ENCODE results near the gene SLC35F6.

Gene SLC35F6

GRCh38 chr2:26724784-26725520, 39.1 kb upstream of the SLC35F6 start:
- no peaks in the 10 kb centered on the region for H3K9me3 Mint-ChIP-seq
- ATAC-seq = no peak
- no peaks in the 10 kb centered on the region for H3K36me3 Mint-ChIP-seq (ENCODE audit: low read depth)

DNA sequence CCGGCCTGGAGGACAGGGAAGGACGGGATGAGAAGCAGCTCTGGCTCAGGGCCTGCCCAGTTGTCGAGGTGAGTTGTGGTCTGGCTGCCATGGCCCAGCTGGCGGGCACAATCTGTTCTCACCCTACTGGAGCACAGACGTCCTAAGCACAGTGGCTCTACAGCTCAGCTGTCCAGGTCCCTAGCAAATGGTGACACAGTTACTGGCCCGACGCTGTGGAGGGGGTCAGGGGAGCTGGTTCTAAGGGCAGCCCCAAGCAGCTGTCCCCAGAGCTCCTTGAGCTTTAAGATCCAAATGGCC, 38.6 kb upstream of the SLC35F6 start:
- no peak for DNase-seq
- Mint-ChIP-seq H3K4me3 (no peak overlapping the region), H3K36me3 (ENCODE audit: low read depth) (no peaks in the 10 kb centered on the region), H3K27me3 (peaks cover 8% of the 10 kb centered on the region), H3K27ac (no peak overlapping the region), H3K9me3 (no peaks in the 10 kb centered on the region), H3K4me1 (no peaks in the 10 kb centered on the region)
- no peak for ATAC-seq

More at GRCh38 chr2:26724784-26725520, 39.1 kb upstream of the SLC35F6 start:
- Mint-ChIP-seq H3K27ac (no peak overlapping the region), H3K4me1 (no peaks in the 10 kb centered on the region), H3K27me3 (peaks cover 8% of the 10 kb centered on the region), H3K4me3 (no peak overlapping the region)
- no peak for DNase-seq

DNA sequence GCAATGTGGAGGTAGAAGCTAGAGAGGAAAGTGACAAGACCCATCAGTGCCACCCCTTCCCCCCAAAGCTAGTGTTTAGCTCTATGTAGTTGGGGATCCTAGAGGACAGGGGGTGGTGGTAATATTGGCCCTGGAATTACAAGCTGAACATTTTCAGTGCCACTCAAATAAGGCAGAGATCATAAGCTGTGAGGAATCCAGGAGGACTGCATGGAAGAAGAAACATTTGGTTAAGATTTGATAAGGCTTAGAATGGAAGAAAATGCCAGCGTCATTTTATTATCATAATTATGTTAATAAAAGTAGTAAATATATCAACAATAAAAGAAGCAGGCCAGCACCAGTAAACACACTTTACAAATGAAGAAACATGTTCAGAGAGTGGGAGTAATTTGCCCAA, 37.9 kb upstream of the SLC35F6 start:
- Mint-ChIP-seq H3K27ac (no peak overlapping the region), H3K4me3 (no peak overlapping the region), H3K36me3 (ENCODE audit: low read depth) (no peaks in the 10 kb centered on the region), H3K4me1 (no peaks in the 10 kb centered on the region), H3K9me3 (no peaks in the 10 kb centered on the region), H3K27me3 (peaks cover 8% of the 10 kb centered on the region)
- no peak for DNase-seq
- ATAC-seq = no peak

GRCh38 chr2:26727641-26728561, 36.2 kb upstream of the SLC35F6 start:
- no peak overlapping the region for H3K4me3 Mint-ChIP-seq
- DNase-seq = no peak
- H3K36me3 Mint-ChIP-seq (ENCODE audit: low read depth) = no peaks in the 10 kb centered on the region
- no peak for ATAC-seq
- H3K27ac Mint-ChIP-seq = no peak overlapping the region
- peaks cover 8% of the 10 kb centered on the region for H3K27me3 Mint-ChIP-seq
- no peaks in the 10 kb centered on the region for H3K9me3 Mint-ChIP-seq
- no peaks in the 10 kb centered on the region for H3K4me1 Mint-ChIP-seq

- ATAC-seq (no peak), DNase-seq (no peak)
- Mint-ChIP-seq H3K36me3 (ENCODE audit: low read depth) (no peaks in the 10 kb centered on the region), H3K9me3 (no peaks in the 10 kb centered on the region), H3K27ac (no peak overlapping the region), H3K4me3 (no peak overlapping the region), H3K27me3 (peaks cover 13% of the 10 kb centered on the region), H3K4me1 (no peaks in the 10 kb centered on the region)
Observed at GRCh38 chr2:26729311-26729710, 34.8 kb upstream of the SLC35F6 start.

DNA sequence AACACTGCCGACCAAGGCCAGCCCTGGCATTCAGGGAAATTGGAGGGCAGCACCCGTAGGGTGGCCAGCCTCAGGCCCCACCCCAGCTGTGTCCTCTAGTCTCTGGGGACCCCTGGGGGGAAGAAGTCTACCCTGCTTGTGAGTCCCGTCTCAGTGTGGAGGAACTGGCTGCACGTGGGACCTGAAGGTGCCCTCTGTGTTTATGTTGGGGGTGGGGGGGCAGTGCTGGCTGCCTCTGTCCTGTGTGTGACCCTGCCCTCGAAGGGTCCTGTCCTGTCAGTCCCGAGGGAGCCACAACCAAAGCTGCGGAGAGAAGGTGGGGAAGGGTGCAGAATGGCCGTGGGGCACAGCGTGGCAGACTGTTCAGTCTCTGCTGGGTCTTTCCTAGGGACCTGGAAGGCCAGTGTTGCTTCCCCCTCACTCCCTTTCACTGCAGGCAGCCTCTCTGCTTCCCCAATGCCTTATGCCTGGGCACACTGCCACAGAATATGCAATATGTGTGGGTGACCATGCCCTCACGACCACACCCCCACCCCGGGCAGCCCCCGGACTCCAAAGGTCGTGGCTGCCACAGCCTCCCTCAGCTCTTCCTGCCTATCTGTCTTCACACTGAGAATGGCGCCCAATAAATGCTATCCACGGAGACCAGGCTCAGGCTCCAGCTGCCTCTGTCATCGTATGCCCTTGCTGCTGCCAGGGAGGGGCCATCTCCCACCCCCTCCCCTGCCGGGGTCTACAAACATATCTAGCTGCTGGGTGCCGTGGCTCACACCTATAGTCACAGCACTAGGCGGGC, 33.3 kb upstream of the SLC35F6 start:
- Mint-ChIP-seq H3K9me3 (no peaks in the 10 kb centered on the region), H3K4me1 (no peaks in the 10 kb centered on the region), H3K27ac (no peak overlapping the region), H3K27me3 (peaks cover 13% of the 10 kb centered on the region), H3K4me3 (no peak overlapping the region), H3K36me3 (ENCODE audit: low read depth) (no peaks in the 10 kb centered on the region)
- ATAC-seq (no peak), DNase-seq (no peak)

DNA sequence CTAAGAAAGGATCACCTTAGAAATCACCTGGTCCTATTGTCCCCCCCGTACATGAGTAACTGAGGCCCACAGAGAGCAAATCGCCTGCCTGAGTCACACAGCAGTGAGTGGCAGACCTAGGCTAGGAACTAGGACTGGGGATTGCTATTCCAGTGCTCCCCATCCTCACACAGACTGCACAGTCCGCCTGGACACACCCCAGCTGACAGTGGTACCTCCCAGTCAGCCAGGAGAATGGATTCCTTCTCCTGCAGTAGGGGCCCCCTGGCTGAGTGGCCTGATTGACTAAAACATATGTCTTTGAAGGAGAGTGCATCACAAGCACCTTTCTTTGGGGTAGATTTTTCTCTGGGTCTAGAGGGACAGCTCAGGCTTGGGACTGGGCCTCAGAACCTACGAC, 32.4 kb upstream of the SLC35F6 start:
- Mint-ChIP-seq H3K4me3 (no peak overlapping the region), H3K9me3 (no peaks in the 10 kb centered on the region), H3K36me3 (ENCODE audit: low read depth) (no peaks in the 10 kb centered on the region), H3K4me1 (no peaks in the 10 kb centered on the region), H3K27me3 (peaks cover 15% of the 10 kb centered on the region), H3K27ac (no peak overlapping the region)
- DNase-seq (no peak), ATAC-seq (no peak)

- H3K27me3 Mint-ChIP-seq = peaks cover 11% of the 10 kb centered on the region
- no peaks in the 10 kb centered on the region for H3K36me3 Mint-ChIP-seq (ENCODE audit: low read depth)
- H3K9me3 Mint-ChIP-seq = no peaks in the 10 kb centered on the region
- ATAC-seq (no peak), DNase-seq (no peak)
- H3K4me1 Mint-ChIP-seq = no peaks in the 10 kb centered on the region
- H3K4me3 Mint-ChIP-seq = no peak overlapping the region
- H3K27ac Mint-ChIP-seq = no peak overlapping the region
Observed at GRCh38 chr2:26732446-26732845, 31.6 kb upstream of the SLC35F6 start.

DNA sequence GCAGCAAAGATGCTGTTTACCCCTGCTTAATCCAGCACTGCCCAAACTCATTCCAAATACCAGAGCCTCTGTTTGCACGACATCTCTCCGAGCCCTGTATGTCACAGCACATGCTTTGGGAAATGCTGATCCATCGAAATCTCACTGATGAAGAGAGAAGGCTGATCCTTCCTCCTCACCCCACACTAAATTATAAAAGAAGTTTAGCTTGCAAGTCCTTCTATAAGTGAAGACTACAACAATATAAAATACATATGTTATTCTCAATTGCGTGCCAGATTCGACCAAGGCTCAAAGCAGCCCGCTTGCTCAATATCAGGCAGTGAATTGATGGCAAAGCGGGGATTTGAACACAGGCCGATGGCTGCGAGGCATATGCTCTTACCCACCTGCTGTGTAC, 30.7 kb upstream of the SLC35F6 start:
- ATAC-seq = no peak
- no peak overlapping the region for H3K4me3 Mint-ChIP-seq
- peaks cover 11% of the 10 kb centered on the region for H3K27me3 Mint-ChIP-seq
- H3K36me3 Mint-ChIP-seq (ENCODE audit: low read depth) = no peaks in the 10 kb centered on the region
- no peaks in the 10 kb centered on the region for H3K4me1 Mint-ChIP-seq
- no peak for DNase-seq
- H3K27ac Mint-ChIP-seq = no peak overlapping the region
- H3K9me3 Mint-ChIP-seq = no peaks in the 10 kb centered on the region

- Mint-ChIP-seq H3K27ac (no peak overlapping the region), H3K4me1 (no peaks in the 10 kb centered on the region), H3K9me3 (no peaks in the 10 kb centered on the region), H3K27me3 (peaks cover 7% of the 10 kb centered on the region), H3K4me3 (no peak overlapping the region), H3K36me3 (ENCODE audit: low read depth) (no peaks in the 10 kb centered on the region)
- no peak for DNase-seq
- ATAC-seq = no peak
Observed at GRCh38 chr2:26735097-26735496, 29.0 kb upstream of the SLC35F6 start.

- ATAC-seq = no peak
- DNase-seq = no peak
- no peak overlapping the region for H3K27ac Mint-ChIP-seq
- peaks cover 2% of the 10 kb centered on the region for H3K4me1 Mint-ChIP-seq
- H3K27me3 Mint-ChIP-seq = peaks cover 7% of the 10 kb centered on the region
- no peak overlapping the region for H3K4me3 Mint-ChIP-seq
- no peaks in the 10 kb centered on the region for H3K9me3 Mint-ChIP-seq
- no peaks in the 10 kb centered on the region for H3K36me3 Mint-ChIP-seq (ENCODE audit: low read depth)
Observed at GRCh38 chr2:26735883-26736588, 28.0 kb upstream of the SLC35F6 start.

DNA sequence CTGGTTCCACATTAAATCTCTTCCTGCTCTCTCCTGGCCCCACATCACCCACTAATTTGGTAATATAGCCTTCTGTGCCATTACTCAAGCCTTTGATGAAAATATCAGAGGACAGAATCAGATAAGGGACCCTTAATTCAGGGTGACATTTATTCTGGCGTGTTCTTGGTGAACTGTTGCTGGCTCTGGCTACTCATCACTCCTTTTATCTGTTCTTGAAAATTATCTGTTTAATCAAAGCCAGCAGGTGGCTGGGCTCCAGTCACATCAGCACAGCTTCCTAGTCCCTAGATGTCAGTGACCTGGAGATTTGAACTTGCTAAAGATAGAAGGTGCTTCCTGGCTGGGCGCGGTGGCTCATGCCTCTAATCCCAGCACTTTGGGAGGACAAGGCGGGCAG, 26.9 kb upstream of the SLC35F6 start:
- no peaks in the 10 kb centered on the region for H3K36me3 Mint-ChIP-seq (ENCODE audit: low read depth)
- no peak overlapping the region for H3K27ac Mint-ChIP-seq
- no peak overlapping the region for H3K4me3 Mint-ChIP-seq
- H3K4me1 Mint-ChIP-seq = peaks cover 2% of the 10 kb centered on the region
- H3K27me3 Mint-ChIP-seq = peaks cover 7% of the 10 kb centered on the region
- DNase-seq (no peak), ATAC-seq (no peak)
- H3K9me3 Mint-ChIP-seq = no peaks in the 10 kb centered on the region

- H3K36me3 Mint-ChIP-seq (ENCODE audit: low read depth) = no peaks in the 10 kb centered on the region
- H3K4me1 Mint-ChIP-seq = peaks cover 2% of the 10 kb centered on the region
- no peaks in the 10 kb centered on the region for H3K9me3 Mint-ChIP-seq
- ATAC-seq (no peak), DNase-seq (no peak)
- H3K27ac Mint-ChIP-seq = no peak overlapping the region
- H3K4me3 Mint-ChIP-seq = no peak overlapping the region
- peaks cover 4% of the 10 kb centered on the region for H3K27me3 Mint-ChIP-seq
Observed at GRCh38 chr2:26738481-26738880, 25.6 kb upstream of the SLC35F6 start.

DNA sequence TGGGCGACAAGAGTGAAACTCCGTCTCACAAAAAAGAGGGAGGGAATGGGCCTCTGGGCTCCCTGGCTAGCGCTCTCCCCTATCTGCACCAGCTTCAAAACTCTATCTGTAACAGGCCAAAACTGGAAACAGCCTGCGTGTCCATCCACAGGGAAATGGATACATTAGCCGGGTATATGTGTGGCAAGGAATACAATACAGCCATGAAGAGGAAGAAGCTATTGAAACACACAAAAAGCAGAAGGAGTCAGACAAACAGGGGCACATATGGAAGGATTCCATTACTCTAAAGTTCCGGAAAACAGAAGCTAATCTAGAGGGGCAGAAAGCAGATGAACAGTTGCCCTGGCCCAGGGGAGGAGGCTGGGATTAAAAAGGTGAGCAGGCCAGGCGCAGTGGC, 24.6 kb upstream of the SLC35F6 start:
- no peak for DNase-seq
- H3K27me3 Mint-ChIP-seq = peaks cover 2% of the 10 kb centered on the region
- no peak overlapping the region for H3K4me3 Mint-ChIP-seq
- no peak overlapping the region for H3K27ac Mint-ChIP-seq
- H3K9me3 Mint-ChIP-seq = no peaks in the 10 kb centered on the region
- ATAC-seq = no peak
- H3K4me1 Mint-ChIP-seq = peaks cover 2% of the 10 kb centered on the region
- H3K36me3 Mint-ChIP-seq (ENCODE audit: low read depth) = no peaks in the 10 kb centered on the region

All from activated naive CD8-positive, alpha-beta T cell treated with anti-CD3 and anti-CD28 coated beads, Interleukin-2, amount 50 U/mL, for 24 hours (primary cell).